HepG2 (cell line): Measurements from ENCODE around the gene PDZD7. TPM values are rescaled to one million over a fixed set of nuclear protein-coding genes. Genes with fewer than 3 reads are reported as not detected.

ENCODE experiments used
- ARHGAP35 ChIP-seq: sonication (generic); formaldehyde crosslinking; IDR thresholded peaks from 2 replicates; pipeline ENCODE4 v1.9.0; 2022; ENCODE audit warnings: mild to moderate bottlenecking, inconsistent platforms, moderate library complexity, missing genetic modification reagents, borderline replicate concordance
- ATF2 ChIP-seq: sonication (generic); formaldehyde crosslinking; IDR thresholded peaks from 2 replicates; pipeline ENCODE4 v1.4.0; 2020; ENCODE audit warnings: missing genetic modification reagents
- BATF2 ChIP-seq: sonication (generic); formaldehyde crosslinking; IDR thresholded peaks from 2 replicates; pipeline ENCODE4 v1.8.0; 2022; ENCODE audit warnings: mild to moderate bottlenecking, missing genetic modification reagents, moderate library complexity
- CENPBD1 ChIP-seq: sonication (generic); formaldehyde crosslinking; IDR thresholded peaks from 2 replicates; pipeline ENCODE4 v1.8.0; 2022; ENCODE audit warnings: missing genetic modification reagents, low read depth, mild to moderate bottlenecking, borderline replicate concordance
- DNMT1 ChIP-seq: sonication (generic); formaldehyde crosslinking; IDR thresholded peaks from 2 replicates; pipeline ENCODE4 v1.5.1; 2020; ENCODE audit warnings: mild to moderate bottlenecking, missing genetic modification reagents
- GABPB1 ChIP-seq: IDR thresholded peaks from 2 replicates; pipeline ENCODE4 v1.6.1; 2016; ENCODE audit warnings: mild to moderate bottlenecking, missing genetic modification reagents, moderate library complexity, missing compliant biosample characterization
- IKZF4 ChIP-seq: sonication (generic); formaldehyde crosslinking; IDR thresholded peaks from 2 replicates; pipeline ENCODE4 v1.5.1; 2020; ENCODE audit warnings: borderline replicate concordance, mild to moderate bottlenecking, low read depth, missing genetic modification reagents; ENCODE audit errors: not compliant biosample characterization
- KDM1A ChIP-seq: IDR thresholded peaks from 2 replicates; pipeline ENCODE4 v1.6.1; 2016; ENCODE audit warnings: missing compliant biosample characterization
- PITX1 ChIP-seq: sonication (generic); formaldehyde crosslinking; IDR thresholded peaks from 2 replicates; pipeline ENCODE4 v1.5.1; 2020; ENCODE audit warnings: mild to moderate bottlenecking, missing genetic modification reagents
- RAD21 ChIP-seq: fragments of 450-650 bp; formaldehyde crosslinking; IDR thresholded peaks from 2 replicates; pipeline ENCODE4 v1.5.0; 2020; ENCODE audit warnings: mild to moderate bottlenecking
- SAP130 ChIP-seq: IDR thresholded peaks from 2 replicates; pipeline ENCODE4 v1.6.1; 2016; ENCODE audit warnings: low read depth
- SIX4 ChIP-seq: sonication (generic); formaldehyde crosslinking; IDR thresholded peaks from 2 replicates; pipeline ENCODE4 v1.4.0; 2020; ENCODE audit warnings: missing genetic modification reagents
- TOPORS ChIP-seq: sonication (generic); formaldehyde crosslinking; IDR thresholded peaks from 2 replicates; pipeline ENCODE4 v1.8.0; 2023; ENCODE audit warnings: mild to moderate bottlenecking, missing genetic modification reagents
- ZNF546 ChIP-seq: sonication (generic); formaldehyde crosslinking; conservative IDR thresholded peaks from 2 replicates; pipeline ENCODE4 v1.8.1; 2023; ENCODE audit warnings: mild to moderate bottlenecking, missing genetic modification reagents
- ZNF574 ChIP-seq: sonication (generic); formaldehyde crosslinking; IDR thresholded peaks from 2 replicates; pipeline ENCODE4 v1.4.0; 2020; ENCODE audit warnings: missing genetic modification reagents
- ZNF605 ChIP-seq: sonication (generic); formaldehyde crosslinking; IDR thresholded peaks from 2 replicates; pipeline ENCODE4 v1.8.0; 2022; ENCODE audit warnings: mild to moderate bottlenecking, missing genetic modification reagents
- ZNF704 ChIP-seq: sonication (generic); formaldehyde crosslinking; IDR thresholded peaks from 2 replicates; pipeline ENCODE4 v1.8.1; 2023; ENCODE audit warnings: mild to moderate bottlenecking, inconsistent platforms, moderate library complexity, missing genetic modification reagents, borderline replicate concordance
- polyA plus RNA-seq, 8 experiments: library from polyadenylated mRNA; depleted of rRNA in 3 of 8; stranded (reverse) in 7 of 8; unstranded in 1 of 8; fragments of >200 nt; fragmentation: Illumina TruSeq in 4 of 8; extraction: Trizol in 4 of 8; gene quantifications; 2 replicates each; pipeline versions ENCODE4 v1.2.1 to v1.2.3, GENCODE V29; 2011 to 2016; ENCODE audit warnings: low read depth in 4 of 8, missing spikeins in 1 of 8, mixed read lengths in 1 of 8; ENCODE audit not compliant: insufficient read depth in 1 of 8
- total RNA-seq, 5 experiments: library from RNA; depleted of rRNA; stranded (reverse); fragments of >200 nt; fragmentation: Illumina TruSeq; extraction: Trizol; gene quantifications; 2 replicates each; pipeline ENCODE4 v1.2.3, GENCODE V29; 2016; ENCODE audit warnings: low read depth in 1 of 5

Gene PDZD7
- total and polyA plus RNA-seq, 2 of the 13 experiments (the other 11 are each of a cell fraction or from before 2014, with no cell fraction given), result 0.58 to 0.73 TPM

- TF ChIP-seq ZNF704 (CRISPR knock-in tag) (no peak), GABPB1 (CRISPR knock-in tag) (peak; percentile 75), DNMT1 (CRISPR knock-in tag) (peak; percentile 76; the same call in 1 of the 2 replicates), ZNF574 (CRISPR knock-in tag) (peak; percentile 60; the same call in 1 of the 2 replicates), SAP130 (CRISPR knock-in tag) (peak; percentile 58), ZNF605 (peak; percentile 36; the same call in 1 of the 2 replicates), SIX4 (CRISPR knock-in tag) (no peak), KDM1A (no peak), PITX1 (CRISPR knock-in tag) (no peak), BATF2 (CRISPR knock-in tag) (no peak; the same call in 1 of the 2 replicates), RAD21 (peak; percentile 85), TOPORS (CRISPR knock-in tag) (0 out of 2 replicates have a peak, but pooled peaks have one; percentile 36), ARHGAP35 (CRISPR knock-in tag) (no peak), CENPBD1 (CRISPR knock-in tag) (no peak), ATF2 (CRISPR knock-in tag) (peak; percentile 70), ZNF546 (CRISPR knock-in tag) (0 out of 2 replicates have a peak, but pooled peaks have one; percentile 31), IKZF4 (CRISPR knock-in tag) (peak; percentile 36)
Observed at GRCh38 chr10:101018600-101019439, 12.1 kb downstream of the PDZD7 start (continued).
